ENCODE measurements around the gene KHDRBS1. TPM values are rescaled to one million over a fixed set of nuclear protein-coding genes. Genes with fewer than 3 reads are reported as not detected.
"Not testable (repeated sequence)": the region's sequence is repeated elsewhere in the genome, so short reads cannot be mapped to it uniquely, and the experiment has no call there.

Gene KHDRBS1
- total RNA-seq, 1 donor from 2014 or later, result 45.2 TPM

DNA sequence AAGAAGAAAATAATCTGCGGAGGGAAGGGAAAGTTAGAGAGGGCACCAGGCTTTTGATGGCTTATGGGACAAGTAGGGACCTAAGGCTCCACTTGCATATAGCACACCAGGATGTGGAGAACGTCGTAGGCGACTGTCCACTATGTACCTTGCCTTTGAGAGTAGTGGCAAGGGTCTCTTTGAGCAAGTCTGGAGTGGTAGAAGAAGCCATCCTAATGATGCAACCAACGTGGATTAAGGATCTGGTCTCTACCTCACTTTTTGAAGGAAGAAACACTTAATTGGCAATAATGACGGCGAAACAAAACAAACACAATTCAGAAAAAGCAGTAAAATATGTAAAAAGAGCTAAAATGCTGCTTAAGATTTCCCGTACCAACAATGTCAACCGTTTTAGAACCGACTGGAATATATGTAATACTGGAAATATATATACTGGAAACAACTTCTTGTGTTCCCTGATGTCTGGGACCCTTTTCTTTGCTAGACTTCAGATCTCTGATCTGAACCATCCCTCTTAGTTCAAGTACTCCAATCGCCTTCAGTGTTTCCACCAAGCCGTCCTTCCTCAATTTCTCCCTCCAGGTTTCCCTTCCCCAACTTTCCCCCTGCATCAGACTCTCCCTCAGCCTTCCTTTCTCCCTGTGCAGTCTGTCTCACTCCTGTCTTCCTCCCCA, 821 bp upstream of the KHDRBS1 start:
- no peak for DNase-seq (ENCODE audit: low read depth)

DNA sequence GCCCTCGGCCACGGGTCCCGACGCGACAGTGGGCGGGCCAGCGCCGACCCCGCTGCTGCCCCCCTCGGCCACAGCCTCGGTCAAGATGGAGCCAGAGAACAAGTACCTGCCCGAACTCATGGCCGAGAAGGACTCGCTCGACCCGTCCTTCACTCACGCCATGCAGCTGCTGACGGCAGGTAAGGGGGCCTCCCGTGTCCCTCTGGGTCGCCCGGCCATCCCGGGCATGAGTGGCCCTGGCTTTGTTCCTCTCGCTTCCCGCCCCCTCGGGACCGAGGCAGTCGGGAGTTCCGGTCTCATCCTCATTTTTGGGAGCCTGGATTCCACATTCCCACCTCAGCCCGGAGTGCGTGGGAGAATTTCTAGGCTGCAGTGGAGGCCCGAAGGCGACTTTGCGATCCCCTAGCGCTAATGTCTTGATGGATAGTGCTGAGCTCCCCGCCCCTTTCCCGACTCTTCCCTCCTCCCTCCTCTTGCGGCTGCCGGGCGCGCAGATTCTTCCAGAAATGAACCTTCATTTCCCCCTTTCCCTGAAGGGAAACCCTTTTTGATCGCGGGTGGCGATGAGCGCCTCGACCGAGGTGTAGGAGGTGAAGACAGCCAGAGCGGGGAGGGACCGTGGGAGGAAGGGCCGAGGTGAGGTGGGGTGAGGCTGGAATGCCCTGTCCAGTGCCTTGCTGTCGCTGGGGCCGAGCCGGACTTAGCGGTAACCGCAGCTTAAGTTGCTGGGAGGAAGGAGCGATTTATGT, 705 bp downstream of the KHDRBS1 start:
- DNase-seq (ENCODE audit: low read depth), result peak; percentile 59

DNA sequence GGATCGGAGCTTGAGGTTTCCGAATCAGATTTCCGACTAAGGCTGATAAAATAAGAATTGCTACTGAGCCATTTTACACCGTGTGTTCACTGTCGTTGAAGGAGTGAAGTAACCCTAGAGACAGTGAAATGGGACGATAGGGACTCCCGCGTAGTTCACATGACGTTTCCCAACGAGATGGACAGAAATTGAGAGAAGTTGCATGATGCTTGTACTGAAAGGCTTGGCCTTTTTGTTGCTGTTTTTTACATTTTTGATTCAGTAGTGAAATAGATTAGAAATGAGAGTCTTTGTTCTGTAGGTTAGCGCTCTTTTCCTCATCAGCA, 1.2 kb downstream of the KHDRBS1 start:
- DNase-seq (ENCODE audit: low read depth), result no peak

DNA sequence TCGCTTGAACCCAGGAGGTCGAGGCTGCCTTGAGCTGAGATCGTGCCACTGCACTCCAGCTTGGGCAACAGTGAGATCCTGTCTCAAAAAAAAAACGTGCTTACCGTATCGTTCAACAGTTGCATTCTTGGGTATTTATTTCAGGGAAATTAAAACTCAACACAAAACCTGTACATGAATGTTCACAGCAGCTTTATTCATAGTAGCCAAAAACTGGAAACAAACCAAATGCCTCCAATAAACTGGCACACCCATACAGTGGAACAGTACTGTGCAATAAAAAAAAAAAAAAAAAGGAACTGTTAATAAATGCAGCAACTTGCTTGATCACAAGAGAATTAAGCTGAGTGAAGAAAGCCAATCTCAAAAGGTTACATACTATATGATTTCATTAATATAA, 6.7 kb downstream of the KHDRBS1 start:
- DNase-seq (ENCODE audit: low read depth), result no peak

DNA sequence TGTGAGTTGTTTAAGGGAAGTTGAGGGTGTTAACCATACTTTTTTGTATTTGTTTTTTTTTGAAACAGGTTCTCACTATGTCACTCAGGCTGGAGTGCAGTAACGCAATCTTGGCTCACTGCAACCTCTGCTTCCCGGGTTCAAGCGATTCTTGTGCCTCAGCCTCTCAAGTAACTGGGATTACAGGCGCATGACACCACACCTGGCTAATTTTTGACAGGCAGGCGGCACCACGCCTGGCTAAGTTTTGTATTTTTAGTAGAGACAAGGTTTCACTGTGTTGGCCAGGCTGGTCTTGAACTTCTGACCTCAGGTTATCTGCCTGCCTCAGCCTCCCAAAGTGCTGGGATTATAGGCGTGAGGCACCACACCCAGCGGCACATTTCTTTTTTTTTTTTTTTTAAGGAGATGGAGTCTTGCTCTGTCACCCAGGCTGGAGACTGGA, 7.9 kb downstream of the KHDRBS1 start:
- DNase-seq (ENCODE audit: low read depth), result not testable (repeated sequence)

DNA sequence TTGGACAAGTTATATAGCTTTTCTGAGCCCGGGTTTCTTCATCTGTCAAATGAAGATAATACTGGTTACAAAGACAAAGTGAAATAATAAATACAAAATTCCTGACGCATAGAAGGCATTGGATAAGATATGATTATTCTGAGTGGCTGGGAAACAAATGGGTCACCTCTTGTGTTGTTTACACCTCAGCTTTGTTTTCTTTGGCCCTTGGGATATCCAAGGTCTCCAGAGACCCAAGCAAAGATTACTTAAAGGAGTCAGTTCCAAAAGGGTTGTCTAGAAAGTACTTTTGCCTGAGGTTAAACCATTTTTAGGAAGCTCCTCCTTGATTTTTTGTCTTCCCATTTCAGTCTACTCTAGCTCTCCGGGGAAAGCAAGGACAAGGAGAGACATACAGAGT, 9.7 kb downstream of the KHDRBS1 start:
- no peak for DNase-seq (ENCODE audit: low read depth)

DNA sequence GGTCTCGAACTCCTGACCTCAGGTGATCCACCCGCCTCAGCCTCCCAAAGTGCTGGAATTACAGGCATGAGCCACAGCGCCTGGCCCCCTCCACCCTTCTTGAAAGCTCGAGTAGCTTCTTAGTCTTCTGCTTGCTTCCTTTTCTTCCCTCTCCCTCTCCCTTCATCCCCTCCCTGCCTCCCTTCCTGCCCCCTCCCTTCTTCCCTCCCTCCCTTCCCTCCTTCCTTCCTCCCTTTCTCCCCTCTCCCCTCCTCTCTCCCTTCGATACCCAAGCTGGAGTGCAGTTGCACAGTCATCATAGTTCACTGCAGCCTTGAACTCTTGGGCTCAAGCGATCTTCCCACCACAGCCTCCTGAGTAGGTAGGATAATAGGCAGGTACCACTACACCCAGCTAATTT, 11.8 kb downstream of the KHDRBS1 start:
- no peak for DNase-seq (ENCODE audit: low read depth)

DNA sequence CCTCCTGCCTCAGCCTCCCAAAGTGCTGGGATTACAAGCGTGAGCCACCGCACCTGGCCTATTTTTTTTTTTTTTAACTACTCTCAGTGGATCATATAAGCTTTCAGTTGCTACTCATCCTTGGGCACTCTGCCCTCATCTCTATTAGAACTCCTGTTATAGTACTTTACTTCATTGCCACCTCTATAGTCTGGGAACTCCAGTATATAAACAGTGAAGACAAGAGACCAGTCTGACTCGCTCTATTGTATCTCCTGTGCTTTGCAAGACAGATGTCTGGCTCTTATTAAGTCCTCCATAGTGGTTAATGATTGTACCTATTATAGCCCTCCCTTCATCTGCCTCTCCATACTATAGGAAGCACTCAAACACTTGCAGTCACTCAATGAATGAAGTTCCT, 15.1 kb downstream of the KHDRBS1 start:
- peak; percentile 18 for DNase-seq (ENCODE audit: low read depth)

DNA sequence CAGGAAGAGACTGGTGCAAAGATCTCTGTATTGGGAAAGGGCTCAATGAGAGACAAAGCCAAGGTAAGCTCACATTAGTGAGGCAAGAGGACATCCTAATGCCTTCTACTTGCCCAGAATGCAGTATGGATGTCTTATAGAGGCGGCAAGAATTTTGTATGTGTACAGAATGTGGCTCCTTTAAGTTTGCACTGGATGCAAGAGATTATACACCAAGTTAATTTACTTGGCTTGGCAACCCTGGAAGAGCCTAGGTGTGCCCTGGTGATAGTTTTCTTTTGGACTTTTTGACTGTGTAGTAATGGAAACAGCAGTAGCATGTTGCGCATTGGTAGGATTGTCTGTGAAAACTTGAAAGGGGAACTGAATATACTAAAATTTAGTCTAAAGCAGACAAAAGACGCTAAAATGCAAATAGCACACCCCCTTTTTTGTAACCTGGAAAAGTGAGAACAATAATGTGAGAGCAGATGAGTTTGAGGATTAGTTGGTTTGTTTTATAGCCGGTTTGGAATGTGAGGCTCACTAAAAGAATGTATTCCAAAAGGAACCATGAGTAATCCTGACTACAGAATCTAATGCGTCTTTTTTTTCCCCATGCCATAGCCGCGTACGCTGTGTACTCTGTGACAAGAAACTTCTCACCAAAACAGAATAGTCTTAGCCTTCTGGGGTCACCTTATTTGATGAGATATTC, 18.1 kb downstream of the KHDRBS1 start:
- DNase-seq (ENCODE audit: low read depth), result peak; percentile 61

DNA sequence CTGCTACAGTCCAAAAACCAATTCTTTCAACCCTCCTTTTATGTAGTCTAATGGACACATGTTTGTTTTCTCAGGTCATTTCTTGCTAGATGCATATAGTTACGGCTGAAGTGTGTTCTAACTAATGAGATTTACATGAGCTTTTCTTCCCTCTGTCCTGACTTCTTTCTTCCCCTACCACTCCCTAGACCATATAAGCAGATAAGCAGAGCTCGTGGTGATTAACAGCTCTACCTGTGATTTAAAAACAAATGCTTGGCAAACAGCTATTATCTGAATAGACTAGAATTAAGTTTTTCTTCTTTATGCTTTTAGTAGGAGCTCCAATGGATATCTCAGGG, 18.6 kb downstream of the KHDRBS1 start:
- DNase-seq (ENCODE audit: low read depth), result no peak

DNA sequence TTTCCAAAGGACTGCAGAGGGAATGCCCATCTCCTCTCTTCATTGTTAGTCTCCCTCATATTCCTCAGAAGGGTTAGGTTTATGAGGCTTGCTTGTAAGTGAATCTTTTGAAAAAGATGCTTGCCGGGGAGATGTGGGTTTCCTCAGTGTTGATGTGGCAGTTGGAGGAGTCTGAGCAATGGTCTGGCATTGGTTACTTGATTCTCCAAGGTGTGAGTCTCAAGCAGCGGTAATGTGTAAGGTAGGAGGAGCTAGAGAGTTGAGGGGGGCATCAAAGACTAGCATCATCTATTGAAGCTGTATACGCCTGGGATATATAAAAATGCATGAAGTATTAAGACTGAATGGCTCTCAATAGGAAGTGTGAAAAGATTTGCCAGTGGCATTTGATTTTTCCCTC, 21.5 kb downstream of the KHDRBS1 start:
- DNase-seq (ENCODE audit: low read depth), result no peak

DNA sequence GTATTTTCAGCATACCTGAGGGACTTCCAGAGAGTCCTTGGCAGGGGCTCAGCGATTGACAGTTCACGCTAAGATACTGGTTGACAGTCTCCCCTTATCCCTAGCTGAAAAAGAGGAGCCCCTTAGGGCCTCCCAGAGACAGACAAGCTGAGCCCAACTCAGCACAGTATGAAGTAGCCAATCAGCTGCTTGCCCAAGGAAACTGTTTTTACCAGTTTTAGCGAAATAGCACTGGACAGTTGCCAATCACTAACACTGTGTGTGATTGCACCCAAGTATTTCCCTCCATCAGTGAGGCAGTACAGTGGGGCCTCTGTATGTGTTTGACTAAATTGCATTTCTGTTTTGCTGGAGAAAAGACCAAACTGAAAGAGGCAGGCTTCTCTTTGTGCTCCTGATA, 27.0 kb downstream of the KHDRBS1 start:
- no peak for DNase-seq (ENCODE audit: low read depth)

DNA sequence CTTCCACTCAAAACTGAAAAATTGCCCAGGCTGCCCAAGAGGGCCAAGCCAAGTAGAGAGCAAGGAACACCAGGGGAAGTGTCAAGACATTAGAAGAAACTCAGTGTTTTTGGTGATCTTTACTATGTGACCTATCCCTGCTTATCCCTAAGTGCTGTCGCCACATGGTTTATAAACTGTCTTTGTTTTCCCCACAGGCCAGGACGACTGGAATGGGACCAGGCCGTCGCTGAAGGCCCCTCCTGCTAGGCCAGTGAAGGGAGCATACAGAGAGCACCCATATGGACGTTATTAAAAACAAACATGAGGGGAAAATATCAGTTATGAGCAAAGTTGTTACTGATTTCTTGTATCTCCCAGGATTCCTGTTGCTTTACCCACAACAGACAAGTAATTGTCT, 28.7 kb downstream of the KHDRBS1 start:
- no peak for DNase-seq (ENCODE audit: low read depth)

DNA sequence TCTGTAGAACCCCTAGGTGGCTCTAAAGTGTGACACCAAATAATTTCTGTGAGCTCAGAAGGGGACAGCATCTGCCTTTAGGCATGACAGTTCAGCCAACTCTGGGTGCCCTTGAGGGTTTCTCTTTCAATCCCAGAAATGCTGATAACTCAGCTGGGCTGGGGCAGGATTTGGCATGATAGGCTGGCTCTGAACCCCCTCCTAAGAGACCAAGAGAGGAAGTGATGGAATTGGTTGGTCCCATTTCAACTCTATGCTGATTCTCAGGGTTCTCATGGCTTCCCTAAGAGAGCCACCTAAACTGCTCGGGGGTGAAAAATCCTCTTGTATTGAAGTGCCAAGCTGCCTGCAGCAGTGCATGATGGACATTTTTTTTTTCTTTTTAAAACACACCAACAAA, 30.6 kb downstream of the KHDRBS1 start:
- DNase-seq (ENCODE audit: low read depth), result no peak

DNA sequence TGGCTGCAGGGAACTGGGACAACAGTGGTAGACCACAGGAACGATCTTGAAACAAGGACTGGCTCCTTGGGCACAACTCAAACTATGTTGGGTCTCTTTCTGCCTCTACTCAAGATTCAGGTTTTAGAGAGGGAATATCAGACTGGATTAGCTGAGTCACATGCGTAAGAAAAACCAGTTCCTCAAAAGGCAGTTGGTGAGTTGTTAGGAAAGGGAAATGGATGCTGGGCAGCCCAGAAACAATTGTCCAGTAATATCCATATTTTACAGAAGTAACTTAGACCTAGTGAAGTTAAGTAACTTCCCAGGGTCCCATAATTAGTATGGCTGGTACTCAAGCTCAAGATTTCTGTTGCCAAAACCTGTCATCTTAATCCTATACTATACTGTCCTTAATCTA, 32.1 kb downstream of the KHDRBS1 start:
- no peak for DNase-seq (ENCODE audit: low read depth)

DNA sequence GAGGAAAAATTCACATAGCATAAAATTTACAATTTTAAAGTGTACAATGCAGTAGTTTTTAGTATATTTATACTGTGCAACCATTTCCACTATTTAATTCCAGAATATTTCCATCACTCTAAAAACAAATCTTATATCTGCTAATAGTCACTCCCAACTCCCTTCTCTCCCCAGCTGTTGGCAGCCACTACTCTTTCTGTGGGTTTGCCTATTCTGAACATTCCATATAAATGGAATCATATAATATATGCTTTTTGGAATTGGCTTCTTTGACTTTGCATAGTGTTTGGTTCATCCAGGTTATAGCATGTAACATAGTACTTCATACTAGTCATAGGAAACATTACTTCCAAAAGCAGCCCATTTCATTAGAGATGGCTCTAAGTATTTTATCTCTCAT, 34.0 kb downstream of the KHDRBS1 start:
- DNase-seq (ENCODE audit: low read depth), result no peak

DNA sequence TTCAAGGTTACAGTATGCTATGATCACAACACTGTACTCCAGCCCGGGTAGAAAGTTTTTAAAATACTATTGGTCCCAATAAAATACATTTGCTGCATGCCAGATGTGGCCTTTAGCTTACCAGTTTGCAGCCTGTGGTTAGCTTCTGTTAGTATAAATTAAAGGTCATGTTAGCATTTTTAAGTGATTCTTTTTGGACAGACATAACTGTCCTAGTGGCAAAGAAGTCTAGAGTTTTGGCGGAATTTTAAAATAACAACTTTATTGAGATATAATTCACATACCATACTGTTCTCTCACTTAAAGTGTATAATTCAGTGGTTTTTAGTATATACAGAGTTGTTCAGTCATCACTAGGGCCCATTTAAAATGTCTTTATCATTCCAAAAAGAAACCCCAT, 34.8 kb downstream of the KHDRBS1 start:
- no peak for DNase-seq (ENCODE audit: low read depth)

DNA sequence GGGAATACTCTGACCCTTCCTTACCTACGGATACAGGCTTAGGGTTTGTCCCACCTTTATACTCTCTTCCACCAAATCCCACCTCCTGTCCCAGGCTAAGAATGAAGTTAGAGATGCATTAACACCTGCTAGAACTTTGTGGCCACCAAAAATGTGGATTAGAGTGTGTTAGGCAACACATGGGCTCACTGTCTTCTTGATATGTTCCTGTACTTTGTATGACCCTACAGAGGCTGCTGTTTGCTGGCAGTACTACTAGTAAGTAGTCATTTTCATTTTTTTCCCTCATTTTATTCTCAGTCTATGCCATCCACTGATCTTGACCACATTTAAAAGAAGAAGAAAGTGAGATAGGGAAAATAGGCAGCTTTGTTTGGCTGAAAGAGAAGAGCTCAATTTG, 38.0 kb downstream of the KHDRBS1 start:
- no peak for DNase-seq (ENCODE audit: low read depth)

DNA sequence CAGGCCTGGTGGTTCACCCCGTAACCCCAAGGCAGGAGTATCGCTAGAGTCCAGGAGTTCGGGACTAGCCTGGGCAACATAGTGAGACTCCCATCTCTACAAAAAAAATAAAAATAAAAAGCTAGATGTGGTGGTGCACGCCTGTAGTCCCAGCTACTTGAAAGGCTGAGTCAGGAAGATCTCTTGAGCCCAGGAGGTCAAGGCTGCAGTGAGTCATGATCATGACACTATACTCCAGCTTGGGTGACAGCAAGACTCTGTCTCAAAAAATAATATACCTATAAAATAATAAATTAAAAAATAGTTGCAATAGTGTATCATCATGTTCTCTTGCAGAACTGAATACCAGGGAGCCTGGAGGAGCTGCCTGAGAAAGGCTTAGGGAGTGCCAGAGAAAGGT, 39.2 kb downstream of the KHDRBS1 start:
- DNase-seq (ENCODE audit: low read depth), result no peak

DNA sequence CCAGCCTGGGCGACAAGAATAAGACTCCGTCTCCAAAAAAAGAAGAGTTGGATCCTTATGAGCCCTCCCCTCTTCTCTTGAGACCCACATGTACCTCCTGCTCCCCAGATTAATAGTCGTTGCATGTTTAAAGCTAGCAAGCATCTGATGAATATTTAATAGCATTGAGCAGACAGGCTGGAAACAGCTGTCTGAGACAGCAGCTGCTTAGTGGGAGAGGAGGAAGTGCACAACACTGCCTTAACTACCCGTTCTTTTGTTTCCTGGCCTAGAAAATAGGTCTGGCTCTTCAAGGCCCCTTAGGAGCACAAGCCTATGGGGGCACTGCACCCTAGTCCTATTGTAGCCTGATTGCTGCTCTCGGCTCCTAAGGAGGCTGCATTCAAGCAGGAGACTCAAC, 41.7 kb downstream of the KHDRBS1 start:
- DNase-seq (ENCODE audit: low read depth), result peak; percentile 72

DNA sequence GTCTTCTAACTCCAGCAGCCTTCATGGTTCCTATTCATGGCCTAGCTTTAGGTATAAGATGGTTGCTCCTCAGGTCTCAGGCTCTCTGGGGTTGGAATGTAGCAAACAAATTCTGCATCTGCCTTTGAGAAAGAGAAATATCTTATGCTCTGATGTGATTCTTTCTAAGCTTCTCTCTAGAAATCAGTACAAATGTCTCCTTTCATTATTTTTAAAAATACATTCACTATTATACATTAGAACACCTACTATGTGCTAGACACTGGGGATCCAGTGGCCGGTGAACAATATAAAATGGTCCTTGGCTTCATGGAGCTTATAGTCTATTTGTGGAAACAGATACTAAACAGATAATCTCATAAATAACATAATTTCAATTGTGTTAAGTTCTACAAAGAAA, 42.9 kb downstream of the KHDRBS1 start:
- DNase-seq (ENCODE audit: low read depth), result no peak

DNA sequence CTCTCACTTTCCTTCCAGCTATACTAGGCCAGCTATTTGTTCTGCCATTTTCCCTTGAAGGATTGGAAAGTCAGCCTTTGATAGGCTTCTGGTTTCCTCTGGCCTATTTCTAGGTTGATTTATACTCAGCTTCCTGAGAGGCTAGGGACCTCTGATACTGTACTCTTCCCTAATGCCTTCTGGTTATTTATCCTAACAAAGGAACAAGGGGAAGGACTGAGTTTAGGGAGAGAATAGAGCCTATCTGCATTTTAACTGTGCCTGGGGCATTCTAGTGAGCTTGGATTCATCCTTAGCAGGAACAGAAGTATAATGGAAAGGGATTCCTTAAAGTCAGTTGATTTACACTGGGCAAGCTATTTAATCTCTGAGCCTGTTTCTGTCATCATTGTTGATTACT, 47.2 kb downstream of the KHDRBS1 start:
- DNase-seq (ENCODE audit: low read depth), result no peak

DNA sequence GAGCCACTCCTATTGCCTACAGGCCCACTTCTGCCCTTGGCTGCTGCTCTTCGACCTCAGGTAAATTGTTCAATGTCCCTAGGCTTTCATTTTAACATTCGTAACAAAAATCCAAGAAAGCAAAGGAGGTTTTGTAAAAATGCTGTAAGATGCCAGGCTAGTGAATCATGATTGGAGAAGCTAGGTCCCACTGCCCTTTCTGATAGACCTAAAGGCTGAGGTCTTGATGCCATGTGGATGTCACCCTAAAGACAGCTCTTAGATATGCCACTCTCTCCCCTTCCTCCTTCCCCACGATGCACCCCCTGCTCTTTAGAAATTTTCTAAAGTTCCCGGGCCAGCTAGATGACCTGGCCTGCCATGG, 49.2 kb downstream of the KHDRBS1 start:
- DNase-seq (ENCODE audit: low read depth), result no peak
